Cardiac muscle cell (in vitro differentiated cells and primary cell): Measurements from ENCODE around the gene C21orf58. TPM values are rescaled to one million over a fixed set of nuclear protein-coding genes. Genes with fewer than 3 reads are reported as not detected.
A peak's percentile ranks its signal among the peaks of the same experiment; 100 is the strongest.
"Not testable (repeated sequence)": the region's sequence is repeated elsewhere in the genome, so short reads cannot be mapped to it uniquely, and the experiment has no call there.

Experiments
- DNase-seq, 2 donors: peaks; one replicate each; pipeline versions ENCODE4 v3.0.0 to v3.0.0-alpha.2; 2010 to 2017; ENCODE audit warnings: low read depth in 1 of 2, low spot score in 1 of 2
- H3K27ac ChIP-seq: fragments of 200-600 bp; sonication (generic); 2 replicates; pipeline ENCODE4 v1.5.1; 2016
- H3K27me3 ChIP-seq: fragments of 200-600 bp; sonication (generic); 2 replicates; pipeline ENCODE4 v1.6.0; 2016; ENCODE audit warnings: control low read depth
- H3K36me3 ChIP-seq: fragments of 200-600 bp; sonication (generic); 2 replicates; pipeline ENCODE4 v1.5.1; 2016; ENCODE audit warnings: control low read depth
- H3K4me1 ChIP-seq: fragments of 200-600 bp; sonication (generic); 2 replicates; pipeline ENCODE4 v1.8.1; 2017; ENCODE audit warnings: low read depth, mild to moderate bottlenecking, mixed run types
- H3K4me3 ChIP-seq: fragments of 200-600 bp; sonication (generic); 2 replicates; pipeline ENCODE4 v1.5.1; 2016; ENCODE audit warnings: mild to moderate bottlenecking
- H3K9me3 ChIP-seq: fragments of 200-600 bp; sonication (generic); 2 replicates; pipeline ENCODE4 v1.5.1; 2017; ENCODE audit warnings: low read depth, mild to moderate bottlenecking, control low read depth
- CTCF ChIP-seq: IDR thresholded peaks from 2 replicates; pipeline ENCODE4 v1.5.1; 2012; ENCODE audit warnings: low read depth, mild to moderate bottlenecking, low read length
- polyA plus RNA-seq: library from polyadenylated mRNA; unstranded; fragments of >200 nt; fragmentation: Nextera tagmentation; extraction: Ambion mirVana; gene quantifications from 2 replicates; pipeline ENCODE4 v1.2.1, GENCODE V29; 2016
- total RNA-seq: library from RNA; depleted of rRNA; stranded (reverse); fragments of >200 nt; gene quantifications from 2 replicates; pipeline ENCODE4 v1.2.3, GENCODE V29; 2016

The C21orf58 gene
- 15.5 and 32.6 TPM in 2 replicates for total RNA-seq
- polyA plus RNA-seq = 11.1 and 36.5 TPM in 2 replicates

- peaks cover 10% of the 10 kb centered on the region for H3K4me1 ChIP-seq
- H3K9me3 ChIP-seq = no peaks in the 10 kb centered on the region
- H3K4me3 ChIP-seq = peak within 1 kb of the TSS; percentile 86
- peak within 1 kb of the TSS; percentile 93 for H3K27ac ChIP-seq
- no peaks in the 10 kb centered on the region for H3K27me3 ChIP-seq
- DNase-seq = peak; percentile 98 to 99
- no peak for TF ChIP-seq CTCF
- H3K36me3 ChIP-seq = no peaks in the 10 kb centered on the region
Measured at GRCh38 chr21:46323710-46324389, at the start of gene C21orf58, which contains the start of gene PCNT. C21orf58 (minus strand) TSS chr21:46323870; CDS start chr21:46322738, 1,132 bp downstream. PCNT (plus strand) TSS chr21:46324156; CDS start chr21:46324229, 73 bp downstream.

DNA sequence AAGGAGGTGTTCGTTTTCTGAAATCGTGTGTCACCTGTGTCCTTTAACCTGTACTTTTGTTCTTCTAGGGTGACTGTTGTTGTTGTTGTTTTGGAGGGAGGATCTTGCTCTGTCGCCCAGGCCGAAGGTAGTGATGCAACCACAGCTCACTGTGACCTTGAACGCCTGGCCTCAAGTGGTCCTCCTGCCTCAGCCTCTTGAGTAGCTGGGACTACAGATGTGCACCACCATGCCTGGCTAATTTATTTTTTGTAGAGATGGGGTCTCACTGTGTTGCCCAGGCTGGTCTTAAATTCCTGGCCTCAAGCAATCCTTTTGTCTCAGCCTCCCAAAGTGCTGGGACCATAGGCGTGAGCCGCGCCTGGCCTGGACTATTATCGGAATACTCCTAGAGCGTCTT is 49.3 kb upstream of the C21orf58 start:
- not testable (repeated sequence) for H3K36me3 ChIP-seq, H3K4me3 ChIP-seq, H3K27me3 ChIP-seq, H3K27ac ChIP-seq, H3K9me3 ChIP-seq, DNase-seq, H3K4me1 ChIP-seq

DNA sequence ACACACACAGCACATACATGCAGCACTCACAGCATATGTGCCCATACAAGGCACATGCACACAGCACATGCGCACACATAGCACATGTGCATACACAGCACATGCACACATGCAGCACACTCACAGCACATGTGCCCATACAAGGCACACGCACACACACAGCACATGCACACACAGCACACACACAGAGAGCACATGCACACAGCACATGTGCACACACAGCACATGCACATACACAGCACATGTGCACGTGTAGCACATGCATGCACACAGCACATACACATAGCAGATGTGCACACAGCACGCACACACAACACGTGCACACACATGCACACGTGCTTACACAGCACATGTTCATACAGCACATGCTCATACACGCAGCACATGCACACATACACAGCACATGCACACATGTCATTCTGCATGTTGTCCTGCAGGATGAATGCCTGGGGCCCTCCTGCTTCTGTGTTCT is 48.4 kb upstream of the C21orf58 start:
- no peak overlapping the region for H3K27ac ChIP-seq
- H3K27me3 ChIP-seq = no peaks in the 10 kb centered on the region
- no peaks in the 10 kb centered on the region for H3K4me1 ChIP-seq
- H3K4me3 ChIP-seq = no peak overlapping the region
- TF ChIP-seq CTCF = no peak
- no peak for DNase-seq
- H3K36me3 ChIP-seq = no peaks in the 10 kb centered on the region
- H3K9me3 ChIP-seq = no peaks in the 10 kb centered on the region

GRCh38 chr21:46371204-46372013 is 47.7 kb upstream of the C21orf58 start:
- no peaks in the 10 kb centered on the region for H3K36me3 ChIP-seq
- TF ChIP-seq CTCF = no peak
- no peaks in the 10 kb centered on the region for H3K27me3 ChIP-seq
- H3K4me1 ChIP-seq = no peaks in the 10 kb centered on the region
- H3K27ac ChIP-seq = no peak overlapping the region
- H3K4me3 ChIP-seq = no peak overlapping the region
- H3K9me3 ChIP-seq = no peaks in the 10 kb centered on the region
- no peak for DNase-seq

- Histone ChIP-seq H3K36me3 (peaks cover 3% of the 10 kb centered on the region), H3K27ac (no peak overlapping the region), H3K27me3 (no peaks in the 10 kb centered on the region), H3K9me3 (no peaks in the 10 kb centered on the region), H3K4me3 (no peak overlapping the region), H3K4me1 (no peaks in the 10 kb centered on the region)
- TF ChIP-seq CTCF = no peak
- DNase-seq = no peak
Measured at GRCh38 chr21:46369520-46370235, 46.0 kb upstream of the C21orf58 start.
